ENCODE measurements around the gene MAPK6. TPM values are rescaled to one million over a fixed set of nuclear protein-coding genes. Genes with fewer than 3 reads are reported as not detected.

MAPK6 gene
- polyA plus RNA-seq, 1 donor from 2014 or later: 140 TPM

- no peak overlapping the region for H3K9ac ChIP-seq (ENCODE audit: low read length)
Measured at GRCh38 chr15:52113235-52113634, 94.2 kb downstream of the MAPK6 start.

GRCh38 chr15:52113708-52114107 is 94.7 kb downstream of the MAPK6 start:
- no peak overlapping the region for H3K4me2 ChIP-seq (ENCODE audit: low read length)
- no peak overlapping the region for H3K4me3 ChIP-seq (ENCODE audit: low read length)
- no peaks in the 10 kb centered on the region for H3K79me2 ChIP-seq (replicated peaks; ENCODE audit: insufficient read depth, low read length)
- no peaks in the 10 kb centered on the region for H3K27me3 ChIP-seq (ENCODE audit: insufficient read depth, low read depth, low read length)
- no peaks in the 10 kb centered on the region for H3K36me3 ChIP-seq (ENCODE audit: insufficient read depth, low read length)
- no peaks in the 10 kb centered on the region for H3K9me2 ChIP-seq (ENCODE audit: insufficient read depth, low read length)
- no peaks in the 10 kb centered on the region for H4K20me1 ChIP-seq (ENCODE audit: insufficient read depth)
- no peak overlapping the region for H3K27ac ChIP-seq (ENCODE audit: low read length)
- H3K9me3 ChIP-seq (ENCODE audit: low read length): no peaks in the 10 kb centered on the region
- TF ChIP-seq MXI1 (conservative IDR thresholded peaks at IDR 0.05; ENCODE audit: poor library complexity, severe bottlenecking) (no peak), POLR2AphosphoS5 (IDR thresholded peaks at IDR 0.05) (no peak), SMC3 (conservative IDR thresholded peaks at IDR 0.05; ENCODE audit: poor library complexity) (no peak), EP300 (conservative IDR thresholded peaks at IDR 0.05; ENCODE audit: poor library complexity, severe bottlenecking) (no peak), RAD21 (conservative IDR thresholded peaks at IDR 0.05) (no peak), CTCF (IDR thresholded peaks at IDR 0.05; ENCODE audit: poor library complexity, severe bottlenecking) (no peak), TAF1 (IDR thresholded peaks at IDR 0.05; ENCODE audit: low read depth) (no peak), EZH2 (IDR thresholded peaks at IDR 0.05; ENCODE audit: borderline replicate concordance, insufficient read depth, low read length, poor library complexity, severe bottlenecking) (no peak)
- TF ChIP-seq, protein P1, sequence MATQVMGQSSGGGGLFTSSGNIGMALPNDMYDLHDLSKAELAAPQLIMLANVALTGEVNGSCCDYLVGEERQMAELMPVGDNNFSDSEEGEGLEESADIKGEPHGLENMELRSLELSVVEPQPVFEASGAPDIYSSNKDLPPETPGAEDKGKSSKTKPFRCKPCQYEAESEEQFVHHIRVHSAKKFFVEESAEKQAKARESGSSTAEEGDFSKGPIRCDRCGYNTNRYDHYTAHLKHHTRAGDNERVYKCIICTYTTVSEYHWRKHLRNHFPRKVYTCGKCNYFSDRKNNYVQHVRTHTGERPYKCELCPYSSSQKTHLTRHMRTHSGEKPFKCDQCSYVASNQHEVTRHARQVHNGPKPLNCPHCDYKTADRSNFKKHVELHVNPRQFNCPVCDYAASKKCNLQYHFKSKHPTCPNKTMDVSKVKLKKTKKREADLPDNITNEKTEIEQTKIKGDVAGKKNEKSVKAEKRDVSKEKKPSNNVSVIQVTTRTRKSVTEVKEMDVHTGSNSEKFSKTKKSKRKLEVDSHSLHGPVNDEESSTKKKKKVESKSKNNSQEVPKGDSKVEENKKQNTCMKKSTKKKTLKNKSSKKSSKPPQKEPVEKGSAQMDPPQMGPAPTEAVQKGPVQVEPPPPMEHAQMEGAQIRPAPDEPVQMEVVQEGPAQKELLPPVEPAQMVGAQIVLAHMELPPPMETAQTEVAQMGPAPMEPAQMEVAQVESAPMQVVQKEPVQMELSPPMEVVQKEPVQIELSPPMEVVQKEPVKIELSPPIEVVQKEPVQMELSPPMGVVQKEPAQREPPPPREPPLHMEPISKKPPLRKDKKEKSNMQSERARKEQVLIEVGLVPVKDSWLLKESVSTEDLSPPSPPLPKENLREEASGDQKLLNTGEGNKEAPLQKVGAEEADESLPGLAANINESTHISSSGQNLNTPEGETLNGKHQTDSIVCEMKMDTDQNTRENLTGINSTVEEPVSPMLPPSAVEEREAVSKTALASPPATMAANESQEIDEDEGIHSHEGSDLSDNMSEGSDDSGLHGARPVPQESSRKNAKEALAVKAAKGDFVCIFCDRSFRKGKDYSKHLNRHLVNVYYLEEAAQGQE (IDR thresholded peaks at IDR 0.05; ENCODE audit: borderline replicate concordance): no peak
- H3F3A ChIP-seq (ENCODE audit: insufficient read depth, low read length, poor library complexity, severe bottlenecking): no peaks in the 10 kb centered on the region
- no peak overlapping the region for H3K9ac ChIP-seq (ENCODE audit: low read length)
- H2AFZ ChIP-seq (ENCODE audit: low read depth, low read length): no peak overlapping the region

More at GRCh38 chr15:52113235-52113634, 94.2 kb downstream of the MAPK6 start:
- no peaks in the 10 kb centered on the region for H3F3A ChIP-seq (ENCODE audit: insufficient read depth, low read length, poor library complexity, severe bottlenecking)
- TF ChIP-seq POLR2AphosphoS5 (IDR thresholded peaks at IDR 0.05) (no peak), TAF1 (IDR thresholded peaks at IDR 0.05; ENCODE audit: low read depth) (no peak), CTCF (IDR thresholded peaks at IDR 0.05; ENCODE audit: poor library complexity, severe bottlenecking) (no peak), EZH2 (IDR thresholded peaks at IDR 0.05; ENCODE audit: borderline replicate concordance, insufficient read depth, low read length, poor library complexity, severe bottlenecking) (no peak), MXI1 (conservative IDR thresholded peaks at IDR 0.05; ENCODE audit: poor library complexity, severe bottlenecking) (no peak), SMC3 (conservative IDR thresholded peaks at IDR 0.05; ENCODE audit: poor library complexity) (no peak), RAD21 (conservative IDR thresholded peaks at IDR 0.05) (no peak), EP300 (conservative IDR thresholded peaks at IDR 0.05; ENCODE audit: poor library complexity, severe bottlenecking) (no peak)
- TF ChIP-seq, protein P1 (IDR thresholded peaks at IDR 0.05; ENCODE audit: borderline replicate concordance): no peak
- H3K9me2 ChIP-seq (ENCODE audit: insufficient read depth, low read length): no peaks in the 10 kb centered on the region
- no peak overlapping the region for H3K4me2 ChIP-seq (ENCODE audit: low read length)
- no peaks in the 10 kb centered on the region for H3K9me3 ChIP-seq (ENCODE audit: low read length)
- H3K27me3 ChIP-seq (ENCODE audit: insufficient read depth, low read depth, low read length): no peaks in the 10 kb centered on the region
- H3K27ac ChIP-seq (ENCODE audit: low read length): no peak overlapping the region
- no peaks in the 10 kb centered on the region for H3K79me2 ChIP-seq (replicated peaks; ENCODE audit: insufficient read depth, low read length)
- H4K20me1 ChIP-seq (ENCODE audit: insufficient read depth): no peaks in the 10 kb centered on the region
- no peaks in the 10 kb centered on the region for H3K36me3 ChIP-seq (ENCODE audit: insufficient read depth, low read length)
- H2AFZ ChIP-seq (ENCODE audit: low read depth, low read length): no peak overlapping the region
- H3K4me3 ChIP-seq (ENCODE audit: low read length): no peak overlapping the region

Measured in neural cell (in vitro differentiated cells).